Activated naive CD4-positive, alpha-beta T cell treated with anti-CD3 and anti-CD28 coated beads, Interleukin-2, amount 50 U/mL, for 24 hours (primary cell): ENCODE measurements around the gene PDCD4.

Experiments
- H3K27ac Mint-ChIP-seq: one replicate; pipeline ENCODE4 v1.8.0; 2021; ENCODE audit warnings: mild to moderate bottlenecking, mixed read lengths
- H3K27me3 Mint-ChIP-seq: one replicate; pipeline ENCODE4 v1.8.0; 2021; ENCODE audit warnings: mixed read lengths
- H3K36me3 Mint-ChIP-seq: one replicate; pipeline ENCODE4 v1.8.0; 2021; ENCODE audit warnings: mixed read lengths
- H3K4me1 Mint-ChIP-seq: one replicate; pipeline ENCODE4 v1.8.0; 2021; ENCODE audit warnings: mixed read lengths
- H3K4me3 Mint-ChIP-seq: one replicate; pipeline ENCODE4 v1.8.0; 2021; ENCODE audit warnings: mild to moderate bottlenecking, mixed read lengths
- H3K9me3 Mint-ChIP-seq: one replicate; pipeline ENCODE4 v1.8.0; 2021; ENCODE audit warnings: mixed read lengths

Gene PDCD4

DNA sequence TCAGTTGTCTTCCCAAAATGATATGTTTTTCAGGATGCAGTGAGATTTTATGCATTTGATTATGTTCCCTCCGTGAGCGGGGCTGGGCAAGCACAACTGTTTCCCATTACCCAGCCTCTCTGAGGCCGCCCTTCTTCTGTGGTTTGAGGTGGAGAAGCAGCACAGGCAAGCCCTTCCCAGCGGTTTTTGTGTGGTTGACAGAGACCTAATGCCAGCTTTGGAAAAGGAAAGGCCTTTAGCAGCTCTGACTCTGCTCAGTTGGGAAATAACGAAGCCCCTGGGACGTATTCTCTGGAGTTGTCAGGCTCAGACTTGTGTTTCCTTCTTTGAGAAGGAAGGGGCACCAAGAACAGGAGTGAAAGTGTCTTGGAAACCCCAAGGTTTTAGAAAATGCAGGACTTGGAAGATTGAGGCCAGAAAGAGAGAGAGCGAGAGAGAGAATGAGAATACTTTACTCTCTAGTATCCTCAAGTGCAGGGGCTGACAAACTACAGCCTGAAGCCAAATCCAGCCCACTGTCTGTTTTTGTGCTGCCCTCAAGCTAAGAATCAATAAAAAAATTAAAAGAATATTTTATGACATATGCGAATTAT, 20.6 kb upstream of the PDCD4 start:
- H3K4me3 Mint-ChIP-seq: peak overlapping the region; percentile 49
- H3K27ac Mint-ChIP-seq: peak overlapping the region; percentile 42
- H3K36me3 Mint-ChIP-seq: no peaks in the 10 kb centered on the region
- no peaks in the 10 kb centered on the region for H3K9me3 Mint-ChIP-seq
- H3K27me3 Mint-ChIP-seq: no peaks in the 10 kb centered on the region
- H3K4me1 Mint-ChIP-seq: peaks cover 85% of the 10 kb centered on the region

DNA sequence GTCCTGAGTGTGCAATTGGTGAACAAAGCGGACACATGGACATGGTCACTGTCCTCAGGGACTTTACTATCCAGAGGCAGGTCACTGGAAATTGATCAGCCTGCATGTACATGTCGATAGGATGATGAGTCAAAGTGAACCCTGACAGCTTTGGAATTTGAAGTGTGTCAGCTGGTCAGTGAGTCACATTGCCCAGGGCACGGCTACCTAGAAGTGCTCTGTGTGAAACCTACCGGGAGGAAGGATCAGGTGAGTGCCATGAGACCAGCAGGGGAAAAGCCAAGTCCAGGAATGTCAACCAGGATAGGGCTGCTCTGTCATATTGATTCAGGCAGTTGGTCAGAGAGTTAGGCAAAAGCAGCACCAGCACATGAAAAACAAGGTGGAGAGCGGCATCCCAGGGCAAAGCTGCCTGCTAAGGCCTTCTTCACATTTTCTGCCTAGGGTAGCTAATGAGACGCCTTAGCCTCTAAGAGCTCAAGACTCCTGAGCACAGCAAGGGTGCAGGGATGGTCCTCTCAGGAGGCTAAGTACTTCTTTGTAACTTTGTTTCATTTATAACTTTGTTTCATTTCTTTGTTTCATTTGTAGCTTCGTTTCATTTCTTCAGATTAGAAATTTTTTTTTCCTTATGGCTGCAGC, 19.4 kb upstream of the PDCD4 start:
- Mint-ChIP-seq H3K36me3 (no peaks in the 10 kb centered on the region), H3K27ac (peak overlapping the region; percentile 60), H3K27me3 (no peaks in the 10 kb centered on the region), H3K9me3 (no peaks in the 10 kb centered on the region), H3K4me1 (peaks cover 76% of the 10 kb centered on the region), H3K4me3 (peak overlapping the region; percentile 60)

DNA sequence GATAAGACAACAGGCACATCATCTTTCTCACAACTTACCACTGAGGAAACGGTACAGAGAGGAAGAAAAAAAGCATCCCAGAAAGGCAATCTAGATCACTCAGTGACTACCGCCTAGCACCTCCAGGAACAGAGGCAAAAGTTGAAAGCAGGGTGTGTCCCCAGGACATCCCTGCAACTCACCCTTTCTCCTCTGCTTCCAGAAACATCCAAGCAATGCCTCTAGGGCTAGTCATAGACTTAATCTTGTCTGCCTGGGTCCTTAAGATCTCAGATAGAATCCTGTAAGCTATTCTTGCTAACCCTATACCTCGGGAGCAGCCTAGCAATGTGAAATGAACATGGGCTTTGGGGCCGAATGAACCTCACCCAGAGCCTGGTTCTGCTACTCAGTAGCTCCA, 18.8 kb upstream of the PDCD4 start:
- no peaks in the 10 kb centered on the region for H3K36me3 Mint-ChIP-seq
- no peaks in the 10 kb centered on the region for H3K27me3 Mint-ChIP-seq
- peaks cover 80% of the 10 kb centered on the region for H3K4me1 Mint-ChIP-seq
- H3K4me3 Mint-ChIP-seq: peak overlapping the region; percentile 60
- peak overlapping the region; percentile 60 for H3K27ac Mint-ChIP-seq
- no peaks in the 10 kb centered on the region for H3K9me3 Mint-ChIP-seq

DNA sequence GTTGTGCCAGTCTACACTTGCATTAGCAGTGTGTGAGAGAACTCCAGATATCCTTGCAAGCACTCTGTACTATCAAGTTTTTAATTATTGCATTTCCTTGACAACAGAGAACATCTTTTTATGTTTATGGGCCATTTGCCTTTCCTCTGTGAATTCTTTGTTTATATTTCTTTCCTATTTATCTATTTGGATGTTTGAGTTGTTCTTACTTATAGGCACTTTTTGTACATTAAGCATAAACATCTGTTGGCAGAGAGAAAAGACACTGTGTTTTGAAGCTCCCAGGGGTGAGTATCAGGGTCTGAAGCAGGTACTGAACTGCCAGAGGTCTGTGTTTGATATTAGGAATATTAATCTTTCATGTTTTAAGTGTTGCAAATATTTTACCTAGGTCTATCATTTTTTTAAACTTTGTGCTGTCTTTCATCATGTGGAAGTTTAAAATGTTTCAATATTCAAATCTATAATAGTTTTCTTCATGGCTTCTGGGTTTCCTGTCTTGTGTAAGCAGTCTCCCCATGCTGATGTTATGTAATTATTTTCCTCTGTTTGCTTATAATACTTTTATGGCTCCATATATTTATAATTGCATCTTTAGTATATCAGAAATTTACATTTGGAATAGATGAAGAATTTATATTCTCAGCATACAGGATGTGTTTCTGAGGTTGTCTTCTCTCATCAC, 17.7 kb upstream of the PDCD4 start:
- Mint-ChIP-seq H3K36me3 (no peaks in the 10 kb centered on the region), H3K27me3 (no peaks in the 10 kb centered on the region), H3K4me1 (peaks cover 86% of the 10 kb centered on the region), H3K27ac (peak overlapping the region; percentile 49), H3K4me3 (no peak overlapping the region), H3K9me3 (no peaks in the 10 kb centered on the region)

DNA sequence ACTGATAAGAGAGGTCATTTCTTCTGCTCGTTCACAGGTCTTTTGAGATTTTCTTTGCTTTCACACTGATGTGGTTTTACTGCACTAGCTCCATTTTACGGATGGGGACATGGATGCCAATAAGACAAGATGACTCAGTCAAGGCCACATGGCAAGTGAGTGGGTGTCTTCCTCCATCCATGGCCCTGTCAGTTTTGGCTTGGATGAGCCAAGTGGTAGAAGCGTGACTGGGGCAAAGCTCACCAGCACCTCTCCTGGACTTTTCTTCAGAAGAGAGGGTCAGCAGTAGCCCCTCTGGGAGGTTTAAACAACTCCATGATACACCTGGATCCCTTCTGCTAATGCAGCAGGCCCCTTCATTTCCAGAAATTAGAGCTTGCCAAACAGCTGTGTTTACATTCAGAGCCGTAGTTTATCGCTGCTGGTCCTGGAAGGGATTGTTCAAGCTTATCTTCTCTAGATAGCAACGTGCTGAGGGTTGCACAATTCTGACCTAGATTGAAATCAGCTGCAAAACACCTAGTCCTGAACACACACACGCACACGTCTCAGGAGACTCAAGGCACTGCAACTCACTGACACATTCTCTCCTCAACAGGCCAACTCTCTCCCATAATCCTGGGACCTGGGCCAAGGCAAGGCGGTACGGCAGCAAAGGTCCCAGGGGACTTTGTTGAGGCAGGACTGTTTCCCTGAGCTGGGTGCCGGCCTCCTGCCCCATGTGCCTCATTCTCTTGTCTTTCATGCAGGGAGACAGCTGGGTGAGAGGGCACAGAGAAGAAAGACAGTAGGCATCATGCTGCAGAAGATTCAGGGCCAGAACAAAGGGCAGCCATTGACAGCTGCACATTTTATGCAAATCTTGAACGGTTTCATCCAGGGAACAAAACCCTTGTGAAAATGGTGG, 14.2 kb upstream of the PDCD4 start:
- Mint-ChIP-seq H3K9me3 (no peaks in the 10 kb centered on the region), H3K4me1 (peaks cover 88% of the 10 kb centered on the region), H3K4me3 (peak overlapping the region; percentile 28)

DNA sequence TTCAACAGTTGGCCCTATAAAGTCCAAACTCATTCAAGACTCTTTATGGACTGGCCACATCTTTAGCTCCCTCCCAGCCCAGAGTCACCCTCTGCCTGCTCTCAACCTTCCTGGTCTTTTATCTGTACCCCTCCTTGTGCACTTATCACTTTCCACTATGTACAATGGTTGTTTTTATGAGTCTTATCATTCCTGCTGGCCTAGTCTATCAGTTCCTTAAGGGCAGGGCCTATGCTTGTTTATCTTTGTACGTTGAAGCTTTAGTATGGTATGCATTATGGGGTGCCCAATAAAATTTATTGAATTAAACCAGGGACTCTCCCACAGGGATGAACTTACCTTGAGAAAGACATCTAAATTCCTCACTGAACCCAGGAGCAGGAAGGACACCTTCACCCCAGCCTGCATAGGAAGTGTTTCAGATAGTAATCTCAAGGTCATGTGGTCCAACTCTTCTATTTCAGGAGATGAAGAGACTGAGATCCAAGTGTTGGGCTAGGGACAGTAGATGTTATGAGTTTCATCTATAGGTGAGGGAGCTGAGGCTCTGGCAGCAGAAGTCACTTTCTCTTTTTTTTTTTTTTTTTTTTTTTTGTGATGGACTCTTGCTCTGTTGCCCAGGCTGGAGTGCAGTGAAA, 13.3 kb upstream of the PDCD4 start:
- Mint-ChIP-seq H3K4me3 (peak overlapping the region; percentile 1), H3K9me3 (no peaks in the 10 kb centered on the region), H3K27me3 (no peaks in the 10 kb centered on the region), H3K36me3 (no peaks in the 10 kb centered on the region), H3K27ac (peak overlapping the region; percentile 39), H3K4me1 (peaks cover 88% of the 10 kb centered on the region)

More for the DNA sequence above, 14.2 kb upstream of the PDCD4 start:
- Mint-ChIP-seq H3K27ac (peak overlapping the region; percentile 76), H3K27me3 (no peaks in the 10 kb centered on the region), H3K36me3 (no peaks in the 10 kb centered on the region)

DNA sequence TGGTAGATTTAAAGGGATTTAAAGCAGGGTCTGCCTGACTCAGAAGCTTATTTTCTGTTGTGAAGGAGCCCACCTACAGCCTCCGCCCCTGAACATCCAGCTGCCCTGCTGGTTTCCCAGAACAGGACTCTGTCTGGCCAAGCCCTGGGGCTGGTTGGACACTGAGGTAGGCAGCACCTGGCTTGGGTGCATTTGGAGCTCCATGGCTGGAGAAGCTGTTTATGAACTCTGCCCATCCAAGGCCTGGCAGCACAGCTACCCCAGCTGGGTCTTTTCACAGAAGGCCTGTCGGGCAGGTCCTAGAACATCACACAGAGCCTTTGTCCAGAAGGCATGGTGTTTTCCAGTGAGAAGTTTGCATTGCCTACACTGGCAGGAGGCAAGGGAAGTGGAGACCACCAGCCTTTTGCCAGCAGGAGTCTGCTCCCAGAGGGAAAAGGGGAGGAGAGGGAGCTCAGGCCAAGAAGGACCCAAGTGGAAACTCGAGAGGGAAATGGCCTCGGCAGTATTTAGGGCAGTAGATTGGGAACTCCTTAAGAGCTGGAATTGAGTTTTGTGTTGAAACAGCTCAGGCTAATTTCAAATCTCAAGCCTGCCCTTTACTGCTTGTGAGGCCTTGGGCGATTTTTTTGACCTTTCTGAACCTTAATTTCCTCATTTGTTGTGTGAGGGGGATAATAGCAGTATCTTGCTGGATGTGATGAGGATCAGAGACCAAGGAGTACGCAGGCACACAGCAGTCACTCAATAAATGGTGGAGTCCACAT, 12.3 kb upstream of the PDCD4 start:
- Mint-ChIP-seq H3K27ac (peak overlapping the region; percentile 77), H3K4me1 (peaks cover 88% of the 10 kb centered on the region)

DNA sequence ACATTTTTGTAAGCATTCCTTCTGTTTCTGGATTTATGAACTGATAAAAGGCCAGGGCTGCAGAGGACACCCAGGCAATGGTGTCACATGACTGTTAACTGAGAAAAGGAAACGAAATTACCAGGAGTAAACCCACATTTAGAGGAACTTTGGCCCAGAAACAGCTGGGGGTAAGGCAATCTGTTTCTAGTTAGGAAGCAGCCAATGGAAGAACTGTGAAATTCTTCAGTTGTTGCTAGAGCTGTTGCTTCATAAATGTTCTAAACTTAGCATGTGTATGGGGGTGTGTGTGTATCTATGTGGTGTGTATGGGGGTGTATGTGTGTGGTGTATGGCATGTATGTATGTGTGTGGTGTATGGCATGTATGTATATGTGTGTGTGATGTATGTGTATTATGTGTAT, 11.8 kb upstream of the PDCD4 start:
- H3K9me3 Mint-ChIP-seq: no peaks in the 10 kb centered on the region
- H3K4me3 Mint-ChIP-seq: no peak overlapping the region
- peak overlapping the region; percentile 77 for H3K27ac Mint-ChIP-seq
- peaks cover 90% of the 10 kb centered on the region for H3K4me1 Mint-ChIP-seq
- no peaks in the 10 kb centered on the region for H3K27me3 Mint-ChIP-seq
- H3K36me3 Mint-ChIP-seq: no peaks in the 10 kb centered on the region

More for the DNA sequence above, 12.3 kb upstream of the PDCD4 start:
- Mint-ChIP-seq H3K36me3 (no peaks in the 10 kb centered on the region), H3K4me3 (no peak overlapping the region), H3K27me3 (no peaks in the 10 kb centered on the region), H3K9me3 (no peaks in the 10 kb centered on the region)

DNA sequence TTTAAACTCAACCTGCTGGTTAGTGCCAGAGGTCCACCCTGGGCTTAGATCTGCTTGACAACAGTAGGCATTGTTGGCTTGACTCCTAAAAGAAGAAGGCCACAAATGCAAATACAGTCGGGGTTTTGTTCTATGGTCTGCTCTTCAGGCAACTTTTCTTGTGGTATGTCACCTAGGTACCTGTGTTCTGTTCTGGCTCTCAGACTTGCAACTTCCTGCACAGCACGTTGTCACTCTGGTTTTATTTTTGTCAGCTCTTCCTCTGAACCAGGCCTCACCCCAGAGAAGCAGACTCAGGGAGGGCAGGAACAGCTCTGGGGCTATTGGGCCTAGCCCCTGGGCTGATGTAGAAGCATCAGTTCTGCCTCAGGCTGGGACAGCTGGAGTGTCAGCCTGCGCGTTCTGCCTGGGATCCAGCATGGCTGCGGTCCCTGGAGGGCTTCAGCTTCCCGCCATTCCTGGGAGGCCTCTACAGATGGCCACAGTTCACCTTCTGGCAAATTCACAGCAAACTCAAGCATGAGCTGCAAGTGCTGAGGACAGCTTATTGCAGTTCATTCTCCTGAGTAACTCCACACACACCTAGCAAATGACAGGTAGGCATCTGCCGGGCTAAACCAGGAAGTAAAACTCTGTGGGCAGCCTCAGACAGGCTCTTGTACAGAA, 11.0 kb upstream of the PDCD4 start:
- H3K9me3 Mint-ChIP-seq: no peaks in the 10 kb centered on the region
- H3K4me3 Mint-ChIP-seq: peak overlapping the region; percentile 64
- H3K27ac Mint-ChIP-seq: peak overlapping the region; percentile 77
- H3K27me3 Mint-ChIP-seq: no peaks in the 10 kb centered on the region
- no peaks in the 10 kb centered on the region for H3K36me3 Mint-ChIP-seq
- H3K4me1 Mint-ChIP-seq: peaks cover 90% of the 10 kb centered on the region

DNA sequence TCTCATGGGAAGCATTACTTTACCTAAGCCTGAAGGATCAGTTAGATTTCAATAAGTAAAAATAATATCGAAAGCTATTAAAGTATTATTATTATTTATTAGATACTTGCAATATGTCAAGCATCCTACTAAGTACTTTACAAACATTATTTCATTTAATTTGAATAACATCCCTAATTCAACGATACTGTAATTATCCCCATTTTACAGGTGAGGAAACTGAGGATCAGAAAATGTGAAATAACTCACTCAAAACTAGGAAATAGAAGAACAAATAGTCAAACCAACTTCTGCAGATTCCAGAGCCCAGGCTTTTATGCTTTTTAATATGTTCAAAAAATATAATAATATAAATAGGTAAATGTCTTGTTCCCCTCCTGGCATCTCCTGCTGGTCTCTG, 10.3 kb upstream of the PDCD4 start:
- Mint-ChIP-seq H3K4me1 (peaks cover 93% of the 10 kb centered on the region), H3K9me3 (no peaks in the 10 kb centered on the region), H3K27me3 (no peaks in the 10 kb centered on the region), H3K4me3 (no peak overlapping the region), H3K27ac (peak overlapping the region; percentile 77), H3K36me3 (no peaks in the 10 kb centered on the region)

DNA sequence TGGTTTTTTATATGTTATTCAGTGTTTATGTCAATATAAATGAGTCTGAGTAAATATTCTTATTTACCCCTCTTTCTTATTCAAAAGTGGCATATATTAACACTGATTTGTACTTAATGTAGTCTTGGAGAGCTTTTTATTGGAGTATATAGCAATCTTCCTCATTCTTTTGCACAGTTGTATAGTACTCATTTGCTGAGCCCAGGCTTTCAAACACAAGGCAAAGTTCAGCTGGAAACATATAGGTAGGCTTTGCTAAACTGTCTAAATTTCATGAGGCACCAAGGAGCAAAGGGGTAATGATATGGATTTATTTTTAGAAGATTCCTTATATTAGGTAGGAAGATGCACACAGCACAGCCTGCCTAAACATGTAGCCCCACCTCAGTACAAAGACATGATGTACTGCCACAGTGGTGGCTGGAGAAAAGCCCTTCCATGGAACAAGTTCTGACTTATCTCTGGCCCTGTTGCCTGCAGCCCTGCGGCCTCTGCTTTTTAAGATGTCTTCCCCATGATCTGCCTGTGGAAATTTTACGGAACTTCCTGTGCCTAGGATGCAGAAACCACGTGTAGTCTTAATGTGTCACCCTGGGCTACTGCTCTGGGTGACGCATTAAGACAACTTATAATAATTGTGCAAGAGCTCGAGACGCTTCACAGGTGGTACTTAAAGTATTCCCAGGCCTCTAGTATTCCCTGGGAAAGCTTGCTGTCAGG, 9.6 kb upstream of the PDCD4 start:
- Mint-ChIP-seq H3K4me1 (peaks cover 99% of the 10 kb centered on the region), H3K36me3 (no peaks in the 10 kb centered on the region), H3K4me3 (peak overlapping the region; percentile 47), H3K9me3 (no peaks in the 10 kb centered on the region), H3K27me3 (no peaks in the 10 kb centered on the region), H3K27ac (peak overlapping the region; percentile 93)

DNA sequence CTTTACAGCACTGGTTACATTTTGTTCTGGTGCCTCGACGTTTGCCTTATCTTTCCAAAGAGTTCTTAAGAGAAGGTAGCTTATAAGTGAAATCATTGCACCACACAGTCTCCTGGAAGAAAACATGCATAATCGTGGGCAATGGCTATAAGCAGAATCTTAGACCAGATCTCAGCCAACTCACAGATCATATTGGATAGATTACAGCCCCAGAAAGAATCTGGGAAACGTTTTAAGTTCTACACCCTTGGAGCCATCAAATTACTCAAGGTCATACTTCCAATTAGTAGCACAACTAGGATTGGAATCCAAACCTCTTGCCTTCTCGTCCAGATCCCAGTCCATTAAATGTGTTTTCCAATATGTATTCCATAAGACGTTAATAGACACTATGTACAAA, 8.8 kb upstream of the PDCD4 start:
- no peaks in the 10 kb centered on the region for H3K27me3 Mint-ChIP-seq
- H3K27ac Mint-ChIP-seq: peak overlapping the region; percentile 93
- H3K9me3 Mint-ChIP-seq: no peaks in the 10 kb centered on the region
- H3K4me1 Mint-ChIP-seq: peaks cover 99% of the 10 kb centered on the region
- no peak overlapping the region for H3K4me3 Mint-ChIP-seq
- H3K36me3 Mint-ChIP-seq: no peaks in the 10 kb centered on the region

DNA sequence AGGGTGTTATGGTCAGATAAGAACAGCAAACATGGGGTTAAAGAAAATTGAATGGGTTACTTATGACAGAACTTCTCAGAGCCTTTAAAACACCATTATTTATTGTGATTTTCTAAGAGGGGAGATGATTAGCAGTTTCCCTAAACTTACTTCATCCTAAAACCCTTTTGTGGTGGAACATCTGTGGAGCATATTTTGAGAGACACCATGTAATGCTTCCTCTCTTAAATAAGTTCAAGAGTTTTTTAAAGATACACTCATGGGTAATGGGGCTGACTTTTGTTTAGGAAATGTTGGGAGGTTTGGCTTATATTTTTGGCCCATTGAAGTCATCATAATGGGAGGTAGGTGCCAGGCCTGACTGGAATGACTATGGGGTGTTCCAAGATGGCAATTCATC, 8.4 kb upstream of the PDCD4 start:
- no peaks in the 10 kb centered on the region for H3K9me3 Mint-ChIP-seq
- H3K4me1 Mint-ChIP-seq: peaks cover 99% of the 10 kb centered on the region
- H3K36me3 Mint-ChIP-seq: no peaks in the 10 kb centered on the region
- no peaks in the 10 kb centered on the region for H3K27me3 Mint-ChIP-seq
- no peak overlapping the region for H3K4me3 Mint-ChIP-seq
- peak overlapping the region; percentile 93 for H3K27ac Mint-ChIP-seq

DNA sequence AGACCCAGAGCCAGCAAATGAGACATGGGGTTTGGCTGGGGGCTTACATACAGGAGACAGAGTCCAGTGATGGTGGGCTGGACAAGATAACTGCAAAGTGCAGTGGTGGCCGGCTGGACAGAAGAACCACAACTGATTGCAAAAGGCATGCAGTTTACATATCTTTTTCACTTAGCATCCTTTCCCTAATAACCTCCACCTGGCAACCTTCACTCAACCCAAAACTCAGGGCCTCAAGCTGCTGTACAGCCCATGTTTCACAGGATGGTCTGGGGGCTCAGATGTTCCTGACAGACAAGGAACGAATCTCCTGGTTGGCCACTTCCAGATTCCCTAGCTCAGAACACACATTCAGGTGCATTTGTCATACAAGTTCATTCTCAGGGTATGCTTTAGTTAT, 7.8 kb upstream of the PDCD4 start:
- H3K27me3 Mint-ChIP-seq: no peaks in the 10 kb centered on the region
- no peaks in the 10 kb centered on the region for H3K36me3 Mint-ChIP-seq
- no peaks in the 10 kb centered on the region for H3K9me3 Mint-ChIP-seq
- H3K4me1 Mint-ChIP-seq: peaks cover 100% of the 10 kb centered on the region
- H3K4me3 Mint-ChIP-seq: no peak overlapping the region
- peak overlapping the region; percentile 93 for H3K27ac Mint-ChIP-seq
